GM21737 (cell line): ENCODE data around the gene LYZ.

Source experiments
- ATAC-seq: cut with Tn5 transposase; IDR thresholded peaks from one replicate; pipeline ENCODE4 v1.9.1; 2021; ENCODE audit warnings: mild to moderate bottlenecking, moderate library complexity; ENCODE audit not compliant: unreplicated experiment

The LYZ gene

GRCh38 chr12:69368171-69368570, 20.0 kb downstream of the LYZ start:
- no peak for ATAC-seq

- ATAC-seq: no peak
Measured at GRCh38 chr12:69383074-69383473, 34.9 kb downstream of the LYZ start.

GRCh38 chr12:69385038-69385437, 36.9 kb downstream of the LYZ start:
- no peak for ATAC-seq

GRCh38 chr12:69386921-69387320, 38.7 kb downstream of the LYZ start:
- ATAC-seq: no peak

GRCh38 chr12:69388371-69388770, 40.2 kb downstream of the LYZ start:
- no peak for ATAC-seq

- ATAC-seq: no peak
Measured at GRCh38 chr12:69389831-69390230, 41.6 kb downstream of the LYZ start.

- no peak for ATAC-seq
Measured at GRCh38 chr12:69392179-69392928, 44.2 kb downstream of the LYZ start.

- ATAC-seq: no peak
Measured at GRCh38 chr12:69396041-69396440, 47.9 kb downstream of the LYZ start.

GRCh38 chr12:69396963-69397362, 48.8 kb downstream of the LYZ start:
- no peak for ATAC-seq

GRCh38 chr12:69397978-69398377, 49.8 kb downstream of the LYZ start:
- no peak for ATAC-seq

- no peak for ATAC-seq
Measured at GRCh38 chr12:69401940-69402339, 53.8 kb downstream of the LYZ start.
